PC-3 (cell line): Measurements from ENCODE around the gene SOX30.

Source experiments
- CTCF ChIP-seq: fragments of 300-600 bp; sonication (generic); conservative IDR thresholded peaks from 2 replicates; pipeline ENCODE4 v1.5.1; 2017; ENCODE audit warnings: antibody characterized with exemption, low read depth, mild to moderate bottlenecking, low read length
- EZH2 ChIP-seq: fragments of 300-600 bp; sonication (generic); IDR thresholded peaks from one replicate; pipeline ENCODE4 v1.6.1; 2017; ENCODE audit warnings: antibody characterized with exemption, mild to moderate bottlenecking, low read length; ENCODE audit not compliant: unreplicated experiment

GRCh38 chr5:157600252-157600651 is 52.0 kb downstream of the SOX30 start:
- TF ChIP-seq CTCF (no peak), EZH2 (no peak)
